ENCODE measurements around the gene MYPOP.
"Not testable (repeated sequence)": the region's sequence is repeated elsewhere in the genome, so short reads cannot be mapped to it uniquely, and the experiment has no call there.

MYPOP gene

DNA sequence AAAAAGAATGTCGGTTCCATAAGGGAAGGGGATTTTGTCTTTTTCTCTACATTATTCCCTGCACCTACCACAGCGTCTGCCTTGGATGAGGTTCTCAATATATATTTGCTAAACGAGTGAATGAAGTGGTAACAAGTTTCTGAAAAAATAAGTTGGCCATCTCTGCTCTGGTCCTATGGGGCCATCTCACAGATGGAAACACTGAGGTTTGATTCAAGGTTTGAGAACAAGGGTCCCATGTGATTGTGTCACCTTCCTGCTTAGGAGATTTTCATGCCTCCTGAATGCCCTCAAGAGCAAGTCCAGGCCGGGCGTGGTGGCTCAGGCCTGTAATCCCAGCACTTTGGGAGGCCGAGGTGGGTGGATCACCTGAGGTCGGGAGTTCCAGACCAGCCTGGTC lies 3.2 kb downstream of the MYPOP start:
- TF ChIP-seq CTCF (IDR thresholded peaks at IDR 0.05; ENCODE audit: extremely low read depth, missing control alignments) = no peak
- no peak for DNase-seq (ENCODE audit: low spot score)

GRCh38 chr19:45897261-45897812 lies 5.1 kb downstream of the MYPOP start:
- no peak for DNase-seq (ENCODE audit: low spot score)
- no peak for TF ChIP-seq CTCF (IDR thresholded peaks at IDR 0.05; ENCODE audit: extremely low read depth, missing control alignments)

GRCh38 chr19:45895983-45896599 lies 6.3 kb downstream of the MYPOP start:
- DNase-seq (ENCODE audit: low spot score) = not testable (repeated sequence)

GRCh38 chr19:45895519-45895972 lies 6.9 kb downstream of the MYPOP start:
- no peak for DNase-seq (ENCODE audit: low spot score)
- no peak for TF ChIP-seq CTCF (IDR thresholded peaks at IDR 0.05; ENCODE audit: extremely low read depth, missing control alignments)

DNA sequence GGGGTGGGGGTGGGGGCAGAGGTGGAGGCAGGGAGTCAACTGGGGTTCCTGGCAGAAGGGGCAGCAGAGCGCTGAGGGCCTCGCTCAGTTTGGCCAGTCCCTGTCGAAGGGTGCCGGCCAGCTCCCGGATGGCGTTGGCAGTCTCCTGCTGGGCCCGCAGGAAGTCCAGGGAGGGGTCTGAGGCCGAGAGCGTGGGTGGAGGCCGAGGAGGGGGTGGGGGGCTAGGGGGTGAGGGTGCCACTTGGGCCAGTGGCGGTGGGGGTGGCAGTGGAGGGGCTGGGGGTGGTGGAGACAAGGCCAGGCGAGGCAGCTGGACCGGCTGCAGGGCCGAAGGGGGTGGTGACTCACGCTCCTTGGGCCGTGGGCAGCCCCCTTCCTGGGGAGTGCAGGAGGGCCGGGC lies 11.5 kb downstream of the MYPOP start:
- no peak for DNase-seq (ENCODE audit: low spot score)
- no peak for TF ChIP-seq CTCF (IDR thresholded peaks at IDR 0.05; ENCODE audit: extremely low read depth, missing control alignments)

DNA sequence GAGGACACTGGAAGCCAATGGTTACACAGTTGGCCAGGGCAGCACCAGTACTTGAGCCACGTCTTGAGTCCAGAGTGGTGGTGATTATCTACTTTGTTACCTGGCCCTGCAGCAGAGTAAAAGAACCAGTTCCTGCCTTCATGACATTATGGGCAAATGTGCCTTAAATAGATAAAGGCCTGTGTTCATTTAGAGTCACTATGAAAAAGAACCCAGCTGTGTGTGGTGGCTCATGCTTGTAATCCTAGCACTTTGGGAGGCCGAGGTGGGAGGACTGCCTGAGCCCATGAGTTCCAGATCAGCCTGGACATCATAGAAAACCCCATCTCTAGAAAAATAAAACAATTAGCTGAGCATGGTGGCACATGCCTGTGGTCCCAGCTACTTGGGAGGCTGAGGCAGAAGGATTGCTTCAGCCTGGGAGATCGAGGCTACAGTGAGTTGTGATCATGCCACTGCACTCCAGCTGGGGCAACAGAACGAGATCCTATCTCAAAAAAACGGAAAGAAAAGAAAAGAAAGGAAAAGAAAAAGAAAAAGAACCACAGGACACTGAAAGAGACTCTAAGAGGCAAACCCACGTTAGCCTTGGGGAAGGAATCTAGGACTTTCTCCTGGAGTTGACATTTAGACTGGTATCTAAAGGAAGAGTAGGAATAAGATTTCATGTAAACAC lies 13.1 kb downstream of the MYPOP start:
- no peak for TF ChIP-seq CTCF (IDR thresholded peaks at IDR 0.05; ENCODE audit: extremely low read depth, missing control alignments)

GRCh38 chr19:45887200-45887710 lies 15.2 kb downstream of the MYPOP start:
- no peak for TF ChIP-seq CTCF (IDR thresholded peaks at IDR 0.05; ENCODE audit: extremely low read depth, missing control alignments)
- DNase-seq (ENCODE audit: low spot score) = no peak

More for the DNA sequence above, 13.1 kb downstream of the MYPOP start:
- no peak for DNase-seq (ENCODE audit: low spot score)

Data from GM20000 (cell line).